SK-N-SH (cell line): ENCODE data around the gene PILRB.
"Not testable (repeated sequence)": the region's sequence is repeated elsewhere in the genome, so short reads cannot be mapped to it uniquely, and the experiment has no call there.

Experiments
- FOXJ3 ChIP-seq: sonication (generic); formaldehyde crosslinking; IDR thresholded peaks from 2 replicates; pipeline ENCODE4 v1.5.1; 2020; ENCODE audit warnings: mild to moderate bottlenecking, missing genetic modification reagents
- MXI1 ChIP-seq: IDR thresholded peaks from 2 replicates; pipeline ENCODE4 v1.6.1; 2012; ENCODE audit warnings: mild to moderate bottlenecking, low read depth, low read length, improper control_type of control experiment
- NRF1 ChIP-seq: IDR thresholded peaks from 2 replicates; pipeline ENCODE4 v1.6.1; 2012; ENCODE audit warnings: low read depth, mild to moderate bottlenecking, low read length
- SIN3A ChIP-seq: IDR thresholded peaks from 2 replicates; pipeline ENCODE4 v1.6.1; 2012; ENCODE audit warnings: low read depth, mild to moderate bottlenecking, low read length, moderate library complexity, borderline replicate concordance
- TF ChIP-seq, protein P1 (sequence below): IDR thresholded peaks from 2 replicates; pipeline ENCODE4 v1.6.1; 2012; ENCODE audit warnings: mild to moderate bottlenecking, low read depth, low read length, moderate library complexity
- TF ChIP-seq, protein P2 (sequence below): fragments of 200-600 bp; sonication (generic); IDR thresholded peaks from 2 replicates; pipeline ENCODE4 v1.6.1; 2017; ENCODE audit warnings: antibody characterized with exemption, mild to moderate bottlenecking, moderate library complexity
- TF ChIP-seq, protein P3 (sequence below): IDR thresholded peaks from 2 replicates; pipeline ENCODE4 v1.4.0; 2012; ENCODE audit warnings: low read depth

DNA sequence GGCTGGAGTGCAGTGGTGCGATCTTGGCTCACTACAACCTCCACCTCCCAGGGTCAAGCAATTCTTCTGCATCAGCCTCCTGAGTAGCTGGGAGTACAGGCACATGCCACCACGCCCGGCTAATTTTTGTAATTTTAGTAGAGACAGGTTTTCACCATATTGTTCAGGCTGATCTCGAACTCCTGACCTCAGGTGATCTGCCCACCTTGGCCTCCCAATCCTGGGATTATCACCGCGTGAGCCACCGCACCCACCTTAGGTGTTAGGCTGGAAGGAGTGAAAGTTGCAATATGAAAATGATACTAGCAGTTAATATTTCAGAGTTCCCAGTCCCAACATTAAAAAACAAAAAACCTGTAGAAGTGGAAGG lies 8.1 kb downstream of the PILRB start:
- TF ChIP-seq, protein P1, sequence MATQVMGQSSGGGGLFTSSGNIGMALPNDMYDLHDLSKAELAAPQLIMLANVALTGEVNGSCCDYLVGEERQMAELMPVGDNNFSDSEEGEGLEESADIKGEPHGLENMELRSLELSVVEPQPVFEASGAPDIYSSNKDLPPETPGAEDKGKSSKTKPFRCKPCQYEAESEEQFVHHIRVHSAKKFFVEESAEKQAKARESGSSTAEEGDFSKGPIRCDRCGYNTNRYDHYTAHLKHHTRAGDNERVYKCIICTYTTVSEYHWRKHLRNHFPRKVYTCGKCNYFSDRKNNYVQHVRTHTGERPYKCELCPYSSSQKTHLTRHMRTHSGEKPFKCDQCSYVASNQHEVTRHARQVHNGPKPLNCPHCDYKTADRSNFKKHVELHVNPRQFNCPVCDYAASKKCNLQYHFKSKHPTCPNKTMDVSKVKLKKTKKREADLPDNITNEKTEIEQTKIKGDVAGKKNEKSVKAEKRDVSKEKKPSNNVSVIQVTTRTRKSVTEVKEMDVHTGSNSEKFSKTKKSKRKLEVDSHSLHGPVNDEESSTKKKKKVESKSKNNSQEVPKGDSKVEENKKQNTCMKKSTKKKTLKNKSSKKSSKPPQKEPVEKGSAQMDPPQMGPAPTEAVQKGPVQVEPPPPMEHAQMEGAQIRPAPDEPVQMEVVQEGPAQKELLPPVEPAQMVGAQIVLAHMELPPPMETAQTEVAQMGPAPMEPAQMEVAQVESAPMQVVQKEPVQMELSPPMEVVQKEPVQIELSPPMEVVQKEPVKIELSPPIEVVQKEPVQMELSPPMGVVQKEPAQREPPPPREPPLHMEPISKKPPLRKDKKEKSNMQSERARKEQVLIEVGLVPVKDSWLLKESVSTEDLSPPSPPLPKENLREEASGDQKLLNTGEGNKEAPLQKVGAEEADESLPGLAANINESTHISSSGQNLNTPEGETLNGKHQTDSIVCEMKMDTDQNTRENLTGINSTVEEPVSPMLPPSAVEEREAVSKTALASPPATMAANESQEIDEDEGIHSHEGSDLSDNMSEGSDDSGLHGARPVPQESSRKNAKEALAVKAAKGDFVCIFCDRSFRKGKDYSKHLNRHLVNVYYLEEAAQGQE: not testable (repeated sequence)
- TF ChIP-seq, protein P2, sequence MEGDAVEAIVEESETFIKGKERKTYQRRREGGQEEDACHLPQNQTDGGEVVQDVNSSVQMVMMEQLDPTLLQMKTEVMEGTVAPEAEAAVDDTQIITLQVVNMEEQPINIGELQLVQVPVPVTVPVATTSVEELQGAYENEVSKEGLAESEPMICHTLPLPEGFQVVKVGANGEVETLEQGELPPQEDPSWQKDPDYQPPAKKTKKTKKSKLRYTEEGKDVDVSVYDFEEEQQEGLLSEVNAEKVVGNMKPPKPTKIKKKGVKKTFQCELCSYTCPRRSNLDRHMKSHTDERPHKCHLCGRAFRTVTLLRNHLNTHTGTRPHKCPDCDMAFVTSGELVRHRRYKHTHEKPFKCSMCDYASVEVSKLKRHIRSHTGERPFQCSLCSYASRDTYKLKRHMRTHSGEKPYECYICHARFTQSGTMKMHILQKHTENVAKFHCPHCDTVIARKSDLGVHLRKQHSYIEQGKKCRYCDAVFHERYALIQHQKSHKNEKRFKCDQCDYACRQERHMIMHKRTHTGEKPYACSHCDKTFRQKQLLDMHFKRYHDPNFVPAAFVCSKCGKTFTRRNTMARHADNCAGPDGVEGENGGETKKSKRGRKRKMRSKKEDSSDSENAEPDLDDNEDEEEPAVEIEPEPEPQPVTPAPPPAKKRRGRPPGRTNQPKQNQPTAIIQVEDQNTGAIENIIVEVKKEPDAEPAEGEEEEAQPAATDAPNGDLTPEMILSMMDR: not testable (repeated sequence)
- TF ChIP-seq, protein P3, sequence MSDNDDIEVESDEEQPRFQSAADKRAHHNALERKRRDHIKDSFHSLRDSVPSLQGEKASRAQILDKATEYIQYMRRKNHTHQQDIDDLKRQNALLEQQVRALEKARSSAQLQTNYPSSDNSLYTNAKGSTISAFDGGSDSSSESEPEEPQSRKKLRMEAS: not testable (repeated sequence)
- TF ChIP-seq SIN3A; NRF1; FOXJ3 (CRISPR knock-in tag); MXI1: not testable (repeated sequence)
